Measurements from ENCODE around the gene ELMO1. TPM values are rescaled to one million over a fixed set of nuclear protein-coding genes. Genes with fewer than 3 reads are reported as not detected.

The ELMO1 gene
- total and polyA plus RNA-seq, 2 of the 13 experiments (the other 11 are each of a cell fraction or from before 2014, with no cell fraction given), result 0.11 to 0.17 TPM

- POLR2A ChIA-PET, result interaction anchor here (1.0 to 1.4 kb wide), 5 partner anchors 16 to 231 kb away, joined by 3 to 21 read pairs (median 5); no protein-coding TSS in a partner anchor
- no TSS peak for BruUV-seq (replicated peaks)
- DNase-seq (ENCODE audit: low spot score) (peak; percentile 79), ATAC-seq (peak; percentile 73), FAIRE-seq (peak; percentile 62)
- 21% methylated on average over 4 of the region's 4 CpGs for WGBS (ENCODE audit: low lambda C conversion rate)
- no peaks in the 10 kb centered on the region for H3K36me3 ChIP-seq (replicated peaks in 1 of 2; ENCODE audit: control insufficient read depth in 1 of 2, insufficient read depth in 2 of 2, low read length in 2 of 2)
- H3K9ac ChIP-seq (ENCODE audit: insufficient read depth, low read depth, low read length), result no peak overlapping the region
- H3K9me3 ChIP-seq (ENCODE audit: low read length), result no peaks in the 10 kb centered on the region
- no peak overlapping the region for H3K4me3 ChIP-seq (replicated peaks in 1 of 3; ENCODE audit: insufficient read depth in 1 of 3, low read depth in 2 of 3, low read length in 3 of 3)
- peaks cover 41% of the 10 kb centered on the region for H3K4me1 ChIP-seq (ENCODE audit: insufficient read depth, low read length)
- intact Hi-C loops (cut with micrococcal nuclease; ENCODE audit: unreplicated experiment) (loop anchor here (1.0 to 2.0 kb wide), 4 partner anchors 20 to 231 kb away; no protein-coding TSS in a partner anchor), in situ Hi-C loops (cut with HindIII; ENCODE audit: extremely low pct_ligation_motif_present, low pct_unique_long_range_greater_than_20kb) (loop anchor here (25.0 kb wide), 1 partner anchor 505 kb away; no protein-coding TSS in a partner anchor)
- H4K20me1 ChIP-seq (ENCODE audit: insufficient read depth, low read length), result no peaks in the 10 kb centered on the region
- no peak overlapping the region for H3K27ac ChIP-seq (ENCODE audit: extremely low read length, insufficient read depth, low read length)
- peak overlapping the region; percentile 37; the same call in 1 of the 2 replicates for H3K4me2 ChIP-seq (ENCODE audit: low read depth, low read length)
- H3K27me3 ChIP-seq (ENCODE audit: control insufficient read depth in 1 of 2, insufficient read depth in 2 of 2, low read length in 2 of 2), result no peaks in the 10 kb centered on the region
- no peaks in the 10 kb centered on the region for H3K79me2 ChIP-seq (ENCODE audit: insufficient read depth, low read length)
- H2AFZ ChIP-seq (ENCODE audit: low read length), result no peak overlapping the region
- CTCF ChIA-PET (ENCODE audit: low intra/inter-chr PET ratio, low total read pairs), result interaction anchor here (1.3 to 3.8 kb wide), 5 partner anchors 17 to 234 kb away, joined by 3 to 52 read pairs (median 7); no protein-coding TSS in a partner anchor
- no peak for TF ChIP-seq JUNB (CRISPR knock-in tag; IDR thresholded peaks at IDR 0.05; ENCODE audit: borderline replicate concordance)
- TF ChIP-seq SMARCC2 (IDR thresholded peaks at IDR 0.05), result no peak
- TF ChIP-seq ZBTB8A (CRISPR knock-in tag; IDR thresholded peaks at IDR 0.05; ENCODE audit: borderline replicate concordance, low read depth), result no peak
- no peak for TF ChIP-seq SRF (IDR thresholded peaks at IDR 0.05; ENCODE audit: low read depth, low read length)
- no peak for TF ChIP-seq ZNF7 (CRISPR knock-in tag; IDR thresholded peaks at IDR 0.05)
- 0 out of 2 replicates have a peak, but pooled peaks have one; percentile 28 for TF ChIP-seq DRAP1 (CRISPR knock-in tag; IDR thresholded peaks at IDR 0.05)
- no peak for TF ChIP-seq DPF2 (CRISPR knock-in tag; IDR thresholded peaks at IDR 0.05; ENCODE audit: borderline replicate concordance, low read depth)
- TF ChIP-seq SNAPC5 (CRISPR knock-in tag; IDR thresholded peaks at IDR 0.05; ENCODE audit: borderline replicate concordance), result no peak
- TF ChIP-seq ARID2 (CRISPR knock-in tag; IDR thresholded peaks at IDR 0.05; ENCODE audit: borderline replicate concordance), result no peak
- TF ChIP-seq ZEB1 (IDR thresholded peaks at IDR 0.05; ENCODE audit: insufficient replicate concordance, low read depth), result no peak
- 0 out of 2 replicates have a peak, but pooled peaks have one; percentile 23 for TF ChIP-seq GFI1 (CRISPR knock-in tag; IDR thresholded peaks at IDR 0.05; ENCODE audit: borderline replicate concordance)
- 0 out of 2 replicates have a peak, but pooled peaks have one; percentile 31 for TF ChIP-seq ZNF232 (CRISPR knock-in tag; IDR thresholded peaks at IDR 0.05; ENCODE audit: borderline replicate concordance)
- no peak for TF ChIP-seq ZNF761 (CRISPR knock-in tag; conservative IDR thresholded peaks at IDR 0.05)
- peak; percentile 94 for TF ChIP-seq RAD21 (CRISPR knock-in tag; IDR thresholded peaks at IDR 0.05)
- TF ChIP-seq RARA (CRISPR knock-in tag; IDR thresholded peaks at IDR 0.05), result no peak; the same call in 1 of the 2 replicates
- TF ChIP-seq BCL6 (CRISPR knock-in tag; IDR thresholded peaks at IDR 0.05), result 0 out of 2 replicates have a peak, but pooled peaks have one; percentile 29
- TF ChIP-seq IKZF5 (CRISPR knock-in tag; IDR thresholded peaks at IDR 0.05), result 0 out of 2 replicates have a peak, but pooled peaks have one; percentile 35
- no peak for TF ChIP-seq ELF4 (CRISPR knock-in tag; IDR thresholded peaks at IDR 0.05; ENCODE audit: borderline replicate concordance)
- TF ChIP-seq SOX6 (IDR thresholded peaks at IDR 0.05), result no peak
- TF ChIP-seq SOX6 (CRISPR knock-in tag; IDR thresholded peaks at IDR 0.05), result peak; percentile 58
- TF ChIP-seq, protein P1, sequence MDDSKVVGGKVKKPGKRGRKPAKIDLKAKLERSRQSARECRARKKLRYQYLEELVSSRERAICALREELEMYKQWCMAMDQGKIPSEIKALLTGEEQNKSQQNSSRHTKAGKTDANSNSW (CRISPR knock-in tag; IDR thresholded peaks at IDR 0.05; ENCODE audit: borderline replicate concordance), result no peak
- no peak for TF ChIP-seq NFE2L2 (IDR thresholded peaks at IDR 0.05; ENCODE audit: low read length)
- TF ChIP-seq HES4 (CRISPR knock-in tag; IDR thresholded peaks at IDR 0.05; ENCODE audit: borderline replicate concordance), result no peak
- 0 out of 2 replicates have a peak, but pooled peaks have one; percentile 35 for TF ChIP-seq ZNF644 (CRISPR knock-in tag; IDR thresholded peaks at IDR 0.05; ENCODE audit: low read depth)
- no peak for TF ChIP-seq STAT5B (CRISPR knock-in tag; IDR thresholded peaks at IDR 0.05)
- TF ChIP-seq ZNF121 (CRISPR knock-in tag; IDR thresholded peaks at IDR 0.05), result no peak
These were observed 481.3 kb downstream of the ELMO1 start for GRCh38 chr7:36967387-36967786.

All from HepG2 (cell line).